Activated CD4-positive, alpha-beta T cell treated with anti-CD3 and anti-CD28 coated beads, Interleukin-2, amount 10 ng/mL, durations not matched to agents 7 days and 5 days (primary cell): ENCODE data around the gene AFF1. TPM values are rescaled to one million over a fixed set of nuclear protein-coding genes. Genes with fewer than 3 reads are reported as not detected.

ENCODE experiments used
- CTCF ChIA-PET: fragments of 350-600 bp; sonication (Branson Sonifier 250); formaldehyde crosslinking; loops from one replicate; lab custom pipeline; 2021; ENCODE audit warnings: antibody characterized with exemption; lab: Charles Lee
- POLR2A ChIA-PET: fragments of 350-600 bp; sonication (Branson Sonifier 250); formaldehyde crosslinking; loops from one replicate; lab custom pipeline; 2021; ENCODE audit warnings: antibody characterized with exemption; lab: Charles Lee
- DNase-seq: peaks from one replicate; pipeline ENCODE4 v3.0.0-alpha.2; 2020
- H3K27ac Mint-ChIP-seq: one replicate; pipeline ENCODE4 v1.8.0; 2021; ENCODE audit warnings: mild to moderate bottlenecking, moderate library complexity, mixed read lengths
- H3K27me3 Mint-ChIP-seq: one replicate; pipeline ENCODE4 v1.8.0; 2021; ENCODE audit warnings: mixed read lengths
- H3K36me3 Mint-ChIP-seq: one replicate; pipeline ENCODE4 v1.8.0; 2021; ENCODE audit warnings: low read depth, mixed read lengths
- H3K4me1 Mint-ChIP-seq: one replicate; pipeline ENCODE4 v1.8.0; 2021; ENCODE audit warnings: mixed read lengths
- H3K4me3 Mint-ChIP-seq: one replicate; pipeline ENCODE4 v1.8.0; 2021; ENCODE audit warnings: mild to moderate bottlenecking, moderate library complexity, mixed read lengths
- H3K9me3 Mint-ChIP-seq: one replicate; pipeline ENCODE4 v1.8.0; 2021; ENCODE audit warnings: mixed read lengths
- total RNA-seq, 2 experiments: library from RNA; stranded (reverse); gene quantifications; one replicate each; pipeline ENCODE4 v1.2.3, GENCODE V29; 2021

Gene AFF1
- total RNA-seq, 2 experiments from 2014 or later, result 71.4 to 74.5 TPM

- no peak for DNase-seq
- no peaks in the 10 kb centered on the region for H3K9me3 Mint-ChIP-seq
- H3K4me3 Mint-ChIP-seq, result no peak overlapping the region
- POLR2A ChIA-PET, result no interaction called here
- CTCF ChIA-PET, result interaction anchor here (0.9 to 1.4 kb wide), 4 partner anchors 12 to 179 kb away, joined by 3 to 4 read pairs (median 4); no protein-coding TSS in a partner anchor
- H3K4me1 Mint-ChIP-seq, result peaks cover 13% of the 10 kb centered on the region
- peaks cover 57% of the 10 kb centered on the region for H3K36me3 Mint-ChIP-seq
- H3K27me3 Mint-ChIP-seq, result no peaks in the 10 kb centered on the region
- peak overlapping the region; percentile 25 for H3K27ac Mint-ChIP-seq
Observed at GRCh38 chr4:87117732-87118075, 182.9 kb downstream of the AFF1 start.

DNA sequence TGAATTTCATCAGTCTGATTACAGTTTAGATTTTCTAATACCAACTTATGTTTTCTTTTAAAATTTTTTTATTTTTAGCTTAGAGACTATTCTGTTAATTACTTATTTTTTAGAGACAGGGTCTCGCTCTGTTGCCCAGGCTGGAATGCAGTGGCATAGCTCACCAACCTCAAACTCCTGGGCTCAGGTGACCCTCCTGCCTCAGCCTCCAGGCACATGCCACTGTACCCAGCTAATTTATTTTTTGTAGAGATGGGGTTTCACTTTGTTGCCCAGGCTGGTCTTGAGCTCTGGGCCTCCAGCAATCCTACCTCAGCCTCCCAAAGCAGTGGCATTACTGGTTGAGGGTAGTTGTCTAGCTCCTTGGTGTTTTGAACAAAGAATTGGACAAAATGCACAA lies 183.6 kb downstream of the AFF1 start:
- no peaks in the 10 kb centered on the region for H3K27me3 Mint-ChIP-seq
- no peak overlapping the region for H3K4me3 Mint-ChIP-seq
- no peak overlapping the region for H3K27ac Mint-ChIP-seq
- no peaks in the 10 kb centered on the region for H3K9me3 Mint-ChIP-seq
- DNase-seq, result no peak
- H3K4me1 Mint-ChIP-seq, result peaks cover 13% of the 10 kb centered on the region
- H3K36me3 Mint-ChIP-seq, result peaks cover 57% of the 10 kb centered on the region
- ChIA-PET POLR2A (no interaction called here), CTCF (interaction anchor here (0.7 to 1.4 kb wide), 4 partner anchors 12 to 196 kb away, joined by 3 to 5 read pairs (median 4); no protein-coding TSS in a partner anchor)

DNA sequence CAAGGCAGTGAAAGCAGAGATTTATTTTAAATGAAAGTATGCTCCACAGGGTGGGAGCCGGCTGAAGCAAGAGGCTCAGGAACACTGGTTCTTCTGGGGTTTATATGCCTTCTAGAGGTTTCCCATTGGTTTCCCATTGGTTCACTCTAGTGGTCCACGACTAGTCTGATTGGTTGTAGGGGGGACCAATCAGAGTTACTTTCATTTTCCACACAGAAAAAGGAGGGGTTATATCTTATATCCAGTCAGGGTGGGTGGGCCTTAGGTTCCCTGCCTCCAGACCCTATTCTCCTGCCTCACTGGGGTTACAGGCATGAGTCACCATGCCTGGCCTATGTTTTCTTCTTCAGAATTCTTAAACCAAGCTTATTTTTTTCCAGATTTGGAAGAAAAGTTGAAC lies 184.0 kb downstream of the AFF1 start:
- ChIA-PET POLR2A (no interaction called here), CTCF (interaction anchor here (0.7 to 1.3 kb wide), 3 partner anchors 100 to 196 kb away, joined by 3 to 5 read pairs (median 4); no protein-coding TSS in a partner anchor)
- no peak overlapping the region for H3K4me3 Mint-ChIP-seq
- H3K9me3 Mint-ChIP-seq, result no peaks in the 10 kb centered on the region
- no peaks in the 10 kb centered on the region for H3K27me3 Mint-ChIP-seq
- peaks cover 57% of the 10 kb centered on the region for H3K36me3 Mint-ChIP-seq
- DNase-seq, result no peak
- no peak overlapping the region for H3K27ac Mint-ChIP-seq
- H3K4me1 Mint-ChIP-seq, result peaks cover 13% of the 10 kb centered on the region

DNA sequence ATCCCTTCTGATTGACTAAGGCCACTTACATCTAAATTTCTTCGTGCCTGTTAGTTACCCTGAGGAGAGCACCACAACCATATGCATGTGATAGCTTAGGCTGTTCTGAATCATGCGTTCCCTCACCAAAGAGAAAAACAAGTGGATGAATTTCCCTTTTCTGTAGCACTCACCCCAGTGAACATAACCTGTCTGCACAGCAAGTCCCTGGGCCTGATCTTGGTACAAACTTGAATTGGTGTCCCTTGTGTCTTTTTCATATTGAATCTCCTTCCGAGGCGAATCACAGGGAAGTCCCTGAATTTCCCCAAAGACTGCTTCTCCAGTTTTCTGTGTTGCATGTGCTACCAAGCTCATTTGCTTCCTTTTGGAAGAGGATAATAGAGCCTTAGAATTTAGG lies 185.2 kb downstream of the AFF1 start:
- Mint-ChIP-seq H3K4me3 (no peak overlapping the region), H3K4me1 (peaks cover 13% of the 10 kb centered on the region), H3K27ac (no peak overlapping the region), H3K9me3 (no peaks in the 10 kb centered on the region), H3K27me3 (no peaks in the 10 kb centered on the region), H3K36me3 (peaks cover 56% of the 10 kb centered on the region)
- ChIA-PET POLR2A (no interaction called here), CTCF (no interaction called here)
- DNase-seq, result no peak

GRCh38 chr4:87120411-87121162 lies 185.8 kb downstream of the AFF1 start:
- ChIA-PET CTCF (no interaction called here), POLR2A (no interaction called here)
- peaks cover 13% of the 10 kb centered on the region for H3K4me1 Mint-ChIP-seq
- H3K27ac Mint-ChIP-seq, result no peak overlapping the region
- no peaks in the 10 kb centered on the region for H3K9me3 Mint-ChIP-seq
- no peak overlapping the region for H3K4me3 Mint-ChIP-seq
- DNase-seq, result no peak
- peaks cover 58% of the 10 kb centered on the region for H3K36me3 Mint-ChIP-seq
- H3K27me3 Mint-ChIP-seq, result no peaks in the 10 kb centered on the region

DNA sequence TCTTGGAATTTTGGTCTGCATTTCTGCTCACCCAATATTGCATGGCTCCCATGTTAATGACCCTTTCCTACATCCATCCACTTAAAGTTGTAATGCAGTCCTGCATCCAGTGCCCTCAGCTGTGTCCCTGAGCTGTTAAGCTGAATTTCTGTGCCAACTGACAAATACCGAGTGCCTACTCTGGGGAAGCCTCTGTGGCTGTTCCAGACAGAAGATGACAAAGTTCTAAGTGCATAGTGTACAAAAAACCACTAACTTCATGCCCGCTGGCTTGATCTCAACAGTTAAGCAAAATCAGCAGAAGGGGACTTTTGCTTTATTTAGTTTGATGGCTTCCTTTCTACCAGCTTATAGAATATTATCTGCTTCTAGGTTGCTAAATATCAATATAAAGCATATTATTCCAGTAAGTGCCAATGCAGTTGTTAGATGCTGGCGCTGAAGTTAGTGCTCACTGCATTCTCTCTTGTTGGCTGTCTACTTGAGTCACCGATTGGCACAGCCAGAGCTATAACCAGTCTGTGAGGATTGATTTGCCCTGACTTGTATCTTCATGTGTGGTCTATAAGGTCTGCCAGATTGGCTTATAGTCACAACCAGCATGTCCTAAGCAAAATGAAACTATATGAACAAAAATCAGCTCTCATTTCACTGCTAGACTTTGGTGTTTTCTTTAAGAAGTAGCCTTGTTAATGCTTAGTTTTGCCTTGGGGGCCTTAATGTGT lies 186.7 kb downstream of the AFF1 start:
- ChIA-PET CTCF (no interaction called here), POLR2A (no interaction called here)
- H3K9me3 Mint-ChIP-seq, result no peaks in the 10 kb centered on the region
- H3K4me1 Mint-ChIP-seq, result peaks cover 13% of the 10 kb centered on the region
- no peaks in the 10 kb centered on the region for H3K27me3 Mint-ChIP-seq
- peaks cover 57% of the 10 kb centered on the region for H3K36me3 Mint-ChIP-seq
- peak overlapping the region; percentile 70 for H3K27ac Mint-ChIP-seq
- no peak overlapping the region for H3K4me3 Mint-ChIP-seq
- no peak for DNase-seq

- ChIA-PET POLR2A (no interaction called here), CTCF (interaction anchor here (0.6 kb wide), 1 partner anchor 195 kb away, joined by 3 read pairs; no protein-coding TSS in a partner anchor)
- Mint-ChIP-seq H3K9me3 (no peaks in the 10 kb centered on the region), H3K27ac (no peak overlapping the region), H3K27me3 (no peaks in the 10 kb centered on the region), H3K4me3 (no peak overlapping the region), H3K4me1 (peaks cover 13% of the 10 kb centered on the region), H3K36me3 (peaks cover 55% of the 10 kb centered on the region)
- no peak for DNase-seq
Observed at GRCh38 chr4:87122252-87122651, 187.4 kb downstream of the AFF1 start.

- Mint-ChIP-seq H3K4me1 (peaks cover 6% of the 10 kb centered on the region), H3K4me3 (no peak overlapping the region), H3K36me3 (peaks cover 58% of the 10 kb centered on the region), H3K27ac (no peak overlapping the region), H3K27me3 (no peaks in the 10 kb centered on the region), H3K9me3 (no peaks in the 10 kb centered on the region)
- no peak for DNase-seq
- POLR2A ChIA-PET, result no interaction called here
- CTCF ChIA-PET, result no interaction called here
Observed at GRCh38 chr4:87126056-87126455, 191.2 kb downstream of the AFF1 start.

GRCh38 chr4:87128006-87128705 lies 193.3 kb downstream of the AFF1 start:
- no peak overlapping the region for H3K27ac Mint-ChIP-seq
- no peak overlapping the region for H3K4me3 Mint-ChIP-seq
- H3K4me1 Mint-ChIP-seq, result no peaks in the 10 kb centered on the region
- no peaks in the 10 kb centered on the region for H3K27me3 Mint-ChIP-seq
- peaks cover 69% of the 10 kb centered on the region for H3K36me3 Mint-ChIP-seq
- POLR2A ChIA-PET, result no interaction called here
- CTCF ChIA-PET, result no interaction called here
- H3K9me3 Mint-ChIP-seq, result no peaks in the 10 kb centered on the region
- DNase-seq, result no peak

- H3K27me3 Mint-ChIP-seq, result no peaks in the 10 kb centered on the region
- CTCF ChIA-PET, result no interaction called here
- H3K27ac Mint-ChIP-seq, result no peak overlapping the region
- POLR2A ChIA-PET, result no interaction called here
- H3K36me3 Mint-ChIP-seq, result peaks cover 80% of the 10 kb centered on the region
- DNase-seq, result no peak
- H3K4me1 Mint-ChIP-seq, result no peaks in the 10 kb centered on the region
- no peak overlapping the region for H3K4me3 Mint-ChIP-seq
- no peaks in the 10 kb centered on the region for H3K9me3 Mint-ChIP-seq
Observed at GRCh38 chr4:87129681-87130080, 194.9 kb downstream of the AFF1 start.

DNA sequence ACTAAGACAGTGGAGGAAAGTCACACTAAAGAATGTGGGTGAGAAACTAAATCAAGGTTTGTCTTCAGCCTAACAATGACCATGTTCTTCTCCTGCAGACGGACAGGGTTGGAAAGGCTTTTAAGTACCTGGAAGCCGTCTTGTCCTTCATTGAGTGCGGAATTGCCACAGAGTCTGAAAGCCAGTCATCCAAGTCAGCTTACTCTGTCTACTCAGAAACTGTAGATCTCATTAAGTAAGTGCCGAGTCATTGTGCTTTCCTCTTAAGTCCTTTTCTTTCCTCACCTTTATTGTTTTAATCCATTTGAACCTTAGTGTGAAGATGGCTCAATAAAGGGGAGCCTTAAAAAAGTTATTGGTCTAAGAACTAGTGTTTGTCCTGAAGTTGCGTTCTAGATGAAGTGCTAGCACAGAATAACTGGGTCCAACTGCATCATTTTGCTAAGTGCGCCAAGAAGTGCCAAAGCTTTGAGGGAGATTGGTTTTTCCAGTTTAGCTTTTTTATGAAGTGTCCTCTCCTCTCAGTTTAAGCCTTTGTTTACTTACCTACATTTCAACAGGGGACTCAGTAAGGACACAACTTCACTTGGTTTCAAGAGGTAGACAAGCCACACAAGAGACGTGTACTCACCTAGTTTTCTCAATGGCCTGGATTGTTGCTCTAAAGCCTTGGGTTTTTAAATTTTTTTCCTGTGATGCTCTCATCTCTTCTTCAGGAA lies 196.3 kb downstream of the AFF1 start:
- H3K27me3 Mint-ChIP-seq, result no peaks in the 10 kb centered on the region
- CTCF ChIA-PET, result no interaction called here
- no peak overlapping the region for H3K27ac Mint-ChIP-seq
- H3K4me3 Mint-ChIP-seq, result no peak overlapping the region
- peaks cover 82% of the 10 kb centered on the region for H3K36me3 Mint-ChIP-seq
- POLR2A ChIA-PET, result no interaction called here
- no peaks in the 10 kb centered on the region for H3K9me3 Mint-ChIP-seq
- no peaks in the 10 kb centered on the region for H3K4me1 Mint-ChIP-seq
- no peak for DNase-seq

DNA sequence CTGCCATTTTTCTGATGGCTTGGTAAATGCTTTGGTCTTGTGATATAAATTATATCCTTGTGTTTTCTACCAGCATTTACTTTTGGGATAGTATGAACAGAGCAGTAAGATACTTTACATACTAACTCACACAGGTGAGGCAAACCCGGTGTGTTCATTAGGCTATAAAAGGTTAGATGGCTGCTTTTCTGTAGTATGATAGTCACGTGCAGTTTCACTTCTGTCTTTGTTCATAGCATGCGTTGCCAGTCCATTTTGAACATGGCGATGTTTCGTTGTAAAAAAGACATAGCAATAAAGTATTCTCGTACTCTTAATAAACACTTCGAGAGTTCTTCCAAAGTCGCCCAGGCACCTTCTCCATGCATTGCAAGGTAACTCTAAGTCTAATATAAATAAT lies 197.2 kb downstream of the AFF1 start:
- Mint-ChIP-seq H3K27me3 (no peaks in the 10 kb centered on the region), H3K27ac (no peak overlapping the region), H3K36me3 (peaks cover 78% of the 10 kb centered on the region), H3K4me1 (no peaks in the 10 kb centered on the region), H3K9me3 (no peaks in the 10 kb centered on the region), H3K4me3 (no peak overlapping the region)
- no peak for DNase-seq
- ChIA-PET CTCF (no interaction called here), POLR2A (no interaction called here)
